NCI-H1930 (cell line): ENCODE results near the gene SLC12A1.
A peak's percentile ranks its signal among the peaks of the same experiment; 100 is the strongest.
"Not testable (repeated sequence)": the region's sequence is repeated elsewhere in the genome, so short reads cannot be mapped to it uniquely, and the experiment has no call there.

Experiments used
- DNase-seq, 2 experiments: peaks; one replicate each; lab custom pipeline; 2025; lab: John Stamatoyannopoulos, UW

The SLC12A1 gene

DNA sequence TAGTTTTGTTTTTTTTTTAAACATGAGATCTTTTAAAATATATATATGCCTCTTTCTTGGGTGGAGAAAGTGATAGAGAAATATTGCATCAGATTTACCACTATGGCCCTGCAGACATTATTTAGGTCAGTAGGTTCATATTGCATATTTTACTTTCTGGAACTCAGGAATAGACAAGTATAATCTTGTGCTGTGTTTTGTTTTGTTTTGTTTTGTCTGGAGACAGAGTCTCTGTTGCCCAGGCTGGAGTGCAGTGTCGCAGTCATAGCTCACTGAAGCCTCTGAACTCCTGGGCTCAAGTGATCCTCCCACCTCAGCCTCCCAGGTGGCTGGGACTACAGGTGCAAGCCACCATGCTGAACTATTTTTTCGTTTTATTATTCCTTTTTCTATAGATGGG lies 103.6 kb downstream of the SLC12A1 start:
- no peak for DNase-seq

- no peak for DNase-seq
Measured at GRCh38 chr15:48313216-48313615, 107.1 kb downstream of the SLC12A1 start.

- no peak for DNase-seq
Measured at GRCh38 chr15:48315041-48315440, 108.9 kb downstream of the SLC12A1 start.

GRCh38 chr15:48317221-48317620 lies 111.1 kb downstream of the SLC12A1 start:
- DNase-seq: no peak

- DNase-seq: no peak
Measured at GRCh38 chr15:48318131-48318530, 112.0 kb downstream of the SLC12A1 start.

DNA sequence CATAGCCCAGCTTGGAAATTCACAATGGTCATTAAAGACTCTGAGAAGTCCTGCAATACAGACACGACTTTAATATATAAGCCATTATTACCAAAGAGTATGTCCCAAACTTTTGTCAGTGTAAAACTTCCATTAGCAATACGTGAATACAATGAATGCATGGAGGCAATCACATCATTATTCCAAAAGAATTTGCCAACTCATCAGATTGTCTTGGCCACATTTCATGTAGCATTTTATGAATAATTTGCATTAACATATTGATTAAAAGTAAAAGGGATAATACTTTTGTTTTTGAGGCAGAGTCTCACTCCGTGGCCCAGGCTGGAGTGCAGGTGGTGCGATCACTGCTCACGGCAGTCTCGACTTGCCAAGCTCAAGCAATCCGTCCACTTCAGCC lies 117.2 kb downstream of the SLC12A1 start:
- no peak for DNase-seq

DNA sequence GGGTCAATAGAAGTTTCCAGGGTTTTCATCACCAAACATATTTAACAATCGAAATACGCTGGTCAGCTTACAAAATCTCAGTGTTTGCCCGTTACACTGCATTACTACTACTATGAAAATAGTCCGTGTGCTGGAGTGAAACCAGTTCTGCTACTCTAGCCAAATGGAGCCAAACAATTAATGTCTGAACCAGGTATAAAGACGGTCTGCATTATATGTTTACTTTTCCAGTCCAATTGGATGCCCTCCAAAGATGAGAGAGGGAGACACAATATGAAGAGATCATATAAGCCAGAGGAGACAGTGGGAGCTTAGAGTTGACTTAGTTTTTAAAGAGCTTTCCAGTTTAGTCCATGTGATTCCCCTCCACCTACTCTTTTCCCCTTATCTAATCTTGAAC lies 118.8 kb downstream of the SLC12A1 start:
- peak in 1 of 2 experiments; percentile 5 for DNase-seq

GRCh38 chr15:48325400-48325799 lies 119.3 kb downstream of the SLC12A1 start:
- no peak for DNase-seq

GRCh38 chr15:48326180-48326579 lies 120.1 kb downstream of the SLC12A1 start:
- not testable (repeated sequence) for DNase-seq

- DNase-seq: no peak
Measured at GRCh38 chr15:48330105-48330785, 124.1 kb downstream of the SLC12A1 start.

DNA sequence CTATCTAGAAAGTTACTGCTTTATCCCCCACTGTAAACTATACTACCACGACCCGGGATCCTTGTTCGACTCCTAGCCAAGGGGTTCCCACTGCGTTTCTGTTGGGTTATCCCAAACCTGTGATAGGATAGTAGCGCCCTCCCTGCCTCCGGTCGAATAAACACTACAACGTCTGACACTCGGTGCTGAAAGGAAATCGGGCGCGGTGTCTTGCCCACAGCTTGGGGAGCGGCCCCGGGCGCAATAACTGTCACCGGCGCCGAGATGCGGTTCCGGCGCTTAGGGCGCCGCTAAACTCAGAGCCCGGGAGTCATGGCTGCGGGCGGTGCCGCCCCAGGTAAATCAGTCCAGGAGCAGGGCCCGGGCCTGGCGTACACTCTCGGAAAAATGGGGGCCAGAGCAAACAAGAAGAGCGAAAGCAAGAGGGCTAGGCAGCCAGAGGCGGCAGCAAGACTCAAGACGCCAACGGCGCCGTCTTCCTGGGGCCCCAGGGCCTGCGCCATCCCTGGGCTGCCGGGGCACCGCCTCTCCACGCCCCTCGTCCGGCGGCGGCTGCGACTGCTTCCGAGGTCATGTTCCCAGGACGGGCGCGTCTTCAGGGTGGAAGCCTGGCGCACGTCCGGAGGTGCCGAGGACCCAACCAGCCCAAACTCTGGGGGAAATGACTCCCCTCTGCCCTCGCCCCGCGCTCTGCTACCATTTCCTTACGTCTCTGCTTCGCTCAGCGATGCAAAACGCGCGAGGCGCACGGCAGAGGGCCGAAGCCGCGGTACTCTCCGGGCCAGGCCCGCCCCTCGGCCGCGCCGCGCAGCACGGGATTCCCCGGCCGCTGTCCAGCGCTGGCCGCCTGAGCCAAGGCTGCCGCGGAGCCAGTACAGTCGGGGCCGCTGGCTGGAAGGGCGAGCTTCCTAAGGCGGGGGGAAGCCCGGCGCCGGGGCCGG lies 125.0 kb downstream of the SLC12A1 start, which contains the start of gene DUT:
DUT (plus strand) TSS at position 575 of the 941 bp plus-strand sequence; CDS start at position 662, 87 bp downstream.
- peak in 1 of 2 experiments; percentile 41 for DNase-seq

DNA sequence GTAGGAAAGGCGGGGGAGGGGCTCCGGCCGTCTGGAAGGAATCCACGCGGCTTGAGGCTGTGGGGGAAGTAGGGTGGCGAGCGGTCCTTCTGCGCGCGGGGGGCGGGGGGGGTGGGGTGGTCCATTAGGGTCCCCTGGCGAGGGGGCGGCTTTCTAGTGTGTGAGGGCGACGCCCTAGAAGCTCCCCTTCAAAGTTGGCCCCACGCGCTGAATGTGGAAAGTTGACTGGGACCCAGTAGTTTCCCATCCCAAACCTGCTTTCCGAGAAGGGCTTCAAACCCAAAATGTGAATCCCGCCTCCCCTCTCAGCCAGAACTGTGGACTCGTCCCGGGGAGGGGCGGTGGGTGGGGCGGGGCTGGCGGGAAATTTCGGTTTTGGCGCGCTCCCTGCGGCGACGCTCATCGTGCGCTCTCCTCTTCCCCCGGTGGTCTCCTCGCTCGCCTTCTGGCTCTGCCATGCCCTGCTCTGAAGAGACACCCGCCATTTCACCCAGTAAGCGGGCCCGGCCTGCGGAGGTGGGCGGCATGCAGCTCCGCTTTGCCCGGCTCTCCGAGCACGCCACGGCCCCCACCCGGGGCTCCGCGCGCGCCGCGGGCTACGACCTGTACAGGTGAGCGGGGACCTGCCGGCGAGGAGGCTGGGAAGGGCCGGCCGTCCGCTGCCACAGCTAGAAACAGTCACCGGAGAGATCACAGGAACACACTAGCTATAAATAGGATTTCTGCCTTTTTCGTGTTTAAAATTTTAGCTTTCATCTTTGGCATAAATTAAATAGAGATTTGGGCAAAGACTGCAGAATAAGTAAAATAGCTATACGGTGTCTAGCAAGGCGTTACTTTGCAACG lies 125.9 kb downstream of the SLC12A1 start:
- peak; percentile 10 to 32 for DNase-seq

GRCh38 chr15:48332642-48333034 lies 126.5 kb downstream of the SLC12A1 start:
- DNase-seq: no peak

GRCh38 chr15:48333540-48333939 lies 127.4 kb downstream of the SLC12A1 start:
- DNase-seq: no peak

GRCh38 chr15:48334260-48334659 lies 128.2 kb downstream of the SLC12A1 start:
- DNase-seq: no peak

DNA sequence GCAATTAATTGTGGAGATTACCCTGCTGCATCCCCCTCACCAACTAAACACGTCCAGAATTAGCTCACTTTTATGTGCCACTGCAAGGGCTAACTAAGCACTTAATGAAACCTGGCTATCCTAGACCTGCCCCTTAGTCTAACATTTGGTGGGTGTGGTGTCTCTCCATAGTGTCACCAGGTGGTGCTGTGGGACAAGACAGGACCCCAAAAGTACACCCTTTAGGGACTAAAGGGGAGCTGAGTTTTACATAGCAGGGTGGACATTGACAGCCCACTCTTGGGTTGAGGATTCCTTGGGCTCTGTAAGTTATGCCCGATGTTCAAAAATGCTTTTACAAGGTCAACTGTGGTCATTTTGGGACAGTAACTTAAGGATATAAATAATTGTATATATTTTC lies 130.8 kb downstream of the SLC12A1 start:
- DNase-seq: no peak

- DNase-seq: no peak
Measured at GRCh38 chr15:48337607-48338006, 131.5 kb downstream of the SLC12A1 start.

DNA sequence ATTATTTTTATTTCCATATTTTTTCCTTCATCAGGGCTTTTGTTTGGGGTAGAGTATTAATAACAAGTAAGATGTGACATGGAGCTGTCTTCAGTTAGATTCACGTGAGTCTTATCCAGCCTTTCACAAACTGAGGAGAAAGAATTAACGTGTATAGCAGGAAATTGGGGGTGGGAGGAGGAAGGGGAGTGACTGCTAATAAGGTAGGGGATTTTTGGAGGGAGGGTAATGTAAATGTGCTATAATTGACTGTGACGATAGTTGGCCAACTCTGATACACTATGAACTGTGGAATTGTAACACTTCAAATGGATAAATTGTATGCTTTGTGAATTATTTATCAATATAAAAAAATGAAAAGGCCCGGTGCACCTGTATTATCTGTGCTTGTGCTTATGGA lies 134.0 kb downstream of the SLC12A1 start:
- no peak for DNase-seq

DNA sequence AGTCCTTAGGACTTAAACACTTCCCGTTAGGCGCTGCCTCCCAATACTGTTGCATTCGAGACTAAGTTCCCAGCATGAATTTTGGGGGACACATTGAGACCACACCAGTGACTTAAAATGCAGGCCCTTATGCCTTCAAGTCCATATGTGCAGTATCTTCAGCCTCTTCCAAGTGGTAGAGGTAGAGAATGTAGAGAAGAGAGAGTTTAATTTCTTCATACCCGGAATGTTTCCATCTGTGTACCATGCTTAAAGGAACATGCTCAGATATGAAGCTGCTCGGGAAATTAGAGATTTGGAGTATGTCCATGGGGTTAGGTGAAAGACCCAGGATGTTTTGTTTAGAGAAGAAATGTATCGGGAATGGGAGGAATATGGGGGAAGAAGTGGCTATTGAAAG lies 137.8 kb downstream of the SLC12A1 start:
- no peak for DNase-seq

- DNase-seq: no peak
Measured at GRCh38 chr15:48345516-48345915, 139.4 kb downstream of the SLC12A1 start.

DNA sequence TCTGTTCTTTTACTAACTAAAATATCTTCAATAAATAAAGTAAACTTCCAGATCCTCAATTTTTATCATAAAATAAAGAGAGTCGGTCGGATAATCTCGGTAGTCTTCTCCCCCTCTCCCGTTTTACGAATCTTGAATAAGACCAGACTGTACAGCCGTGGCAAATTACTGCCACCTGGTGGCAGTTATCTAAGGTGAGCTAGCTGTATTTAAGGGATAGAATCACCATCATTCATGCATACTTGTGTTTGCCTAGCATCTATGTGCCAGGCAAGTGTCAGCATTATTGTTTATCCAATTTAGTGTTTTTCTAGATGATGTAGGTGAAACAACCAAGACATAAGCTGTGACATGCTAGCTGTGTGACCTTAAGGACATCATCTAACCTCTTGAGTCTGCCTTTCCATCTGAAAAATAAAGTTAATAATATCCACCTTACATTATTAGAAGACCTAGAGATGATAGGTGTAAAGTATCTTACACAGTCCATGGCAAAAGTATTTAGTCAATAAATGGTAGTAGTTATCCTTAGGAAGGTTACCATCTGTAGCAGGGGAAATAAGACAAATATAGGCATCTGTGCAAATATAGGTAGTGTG lies 146.5 kb downstream of the SLC12A1 start:
- DNase-seq: peak; percentile 41 to 55
